Vagina (tissue), 2 donors: ENCODE data around the gene EPX.

Source experiments
- CTCF ChIP-seq, 3 experiments: fragments of 450-650 bp in 2 of 3; fragments of 200-600 bp in 1 of 3; sonication (generic) in 1 of 3; IDR thresholded peaks; one replicate each; pipeline ENCODE4 v1.5.1; 2017 to 2019; ENCODE audit warnings: antibody characterized with exemption in 3 of 3, mild to moderate bottlenecking in 2 of 3, moderate library complexity in 2 of 3
- POLR2A ChIP-seq, 2 donors: fragments of 450-650 bp; IDR thresholded peaks; one replicate each; pipeline ENCODE4 v1.6.1; 2017; ENCODE audit warnings: antibody characterized with exemption in 2 of 2, mild to moderate bottlenecking in 2 of 2, moderate library complexity in 2 of 2

- TF ChIP-seq CTCF (IDR thresholded peaks at IDR 0.05) (no peak), POLR2A (IDR thresholded peaks at IDR 0.05) (no peak)
Observed at GRCh38 chr17:58238147-58238634, 45.7 kb downstream of the EPX start, which contains the start of gene LPO.
